Epithelial cell of esophagus (primary cell): Measurements from ENCODE around the gene SIT1.

Experiments used
- DNase-seq: peaks from one replicate; pipeline ENCODE4 v3.0.0; 2010; ENCODE audit warnings: low read depth
- H3K4me3 ChIP-seq: 2 replicates; pipeline ENCODE4 v1.5.1; 2011; ENCODE audit warnings: mild to moderate bottlenecking, low read length, control low read depth
- CTCF ChIP-seq: IDR thresholded peaks from 2 replicates; pipeline ENCODE4 v1.5.1; 2011; ENCODE audit warnings: low read depth, mild to moderate bottlenecking, low read length, control low read depth, inconsistent platforms; ENCODE audit not compliant: insufficient read depth; ENCODE audit errors: missing control alignments

SIT1 gene

GRCh38 chr9:35691757-35692301 is 41.1 kb upstream of the SIT1 start:
- DNase-seq = no peak
- no peak overlapping the region for H3K4me3 ChIP-seq
- TF ChIP-seq CTCF = no peak

GRCh38 chr9:35691334-35691650 is 40.6 kb upstream of the SIT1 start:
- TF ChIP-seq CTCF = no peak
- H3K4me3 ChIP-seq = peak overlapping the region; percentile 58
- no peak for DNase-seq

- H3K4me3 ChIP-seq = peak overlapping the region; percentile 58
- TF ChIP-seq CTCF = no peak
- no peak for DNase-seq
Measured at GRCh38 chr9:35690614-35691333, 40.0 kb upstream of the SIT1 start.

- DNase-seq = no peak
- no peak for TF ChIP-seq CTCF
- H3K4me3 ChIP-seq = peak overlapping the region; percentile 58
Measured at GRCh38 chr9:35690294-35690613, 39.5 kb upstream of the SIT1 start.

GRCh38 chr9:35689542-35690293 is 39.0 kb upstream of the SIT1 start, which contains the start of gene TPM2:
TSS of gene TPM2 (minus strand) at chr9:35689925. CDS start at chr9:35689817, 108 bp downstream.
- TF ChIP-seq CTCF = no peak
- H3K4me3 ChIP-seq = peak within 1 kb of the TSS; percentile 58
- peak; percentile 40 for DNase-seq

GRCh38 chr9:35688558-35689541 is 38.1 kb upstream of the SIT1 start:
- peak overlapping the region; percentile 58 for H3K4me3 ChIP-seq
- no peak for TF ChIP-seq CTCF
- peak; percentile 82 for DNase-seq
